Gastroesophageal sphincter (tissue), 3 donors: Measurements from ENCODE around the gene ADAM12.
"Not testable (repeated sequence)": the region's sequence is repeated elsewhere in the genome, so short reads cannot be mapped to it uniquely, and the experiment has no call there.

ENCODE experiments used
- CTCF ChIP-seq, 4 experiments: fragments of 200-600 bp in 2 of 4; fragments of 450-650 bp in 2 of 4; sonication (generic) in 1 of 4; IDR thresholded peaks; one replicate each; pipeline ENCODE4 v1.5.1; 2017 to 2019; ENCODE audit warnings: antibody characterized with exemption in 4 of 4, mild to moderate bottlenecking in 2 of 4, moderate library complexity in 2 of 4
- EP300 ChIP-seq: sonication (generic); formaldehyde crosslinking; IDR thresholded peaks from one replicate; pipeline ENCODE4 v1.6.1; 2017; ENCODE audit warnings: antibody characterized with exemption, mild to moderate bottlenecking
- POLR2A ChIP-seq, 2 donors: fragments of 450-650 bp; IDR thresholded peaks; one replicate each; pipeline ENCODE4 v1.6.1; 2017; ENCODE audit warnings: antibody characterized with exemption in 2 of 2, mild to moderate bottlenecking in 2 of 2, moderate library complexity in 1 of 2
- POLR2AphosphoS5 ChIP-seq: sonication (generic); formaldehyde crosslinking; IDR thresholded peaks from one replicate; pipeline ENCODE4 v1.6.1; 2017; ENCODE audit warnings: antibody characterized with exemption

GRCh38 chr10:126172755-126173154, 215.5 kb downstream of the ADAM12 start:
- not testable (repeated sequence) for TF ChIP-seq CTCF (IDR thresholded peaks at IDR 0.05); POLR2A (IDR thresholded peaks at IDR 0.05); EP300; POLR2AphosphoS5
